Activated naive CD4-positive, alpha-beta T cell treated with Interleukin-2 at 50 U/mL for 16 hours (primary cell): ENCODE results near the gene MICAL3.
A peak's percentile ranks its signal among the peaks of the same experiment; 100 is the strongest.
"Not testable (repeated sequence)": the region's sequence is repeated elsewhere in the genome, so short reads cannot be mapped to it uniquely, and the experiment has no call there.

ENCODE experiments used
- DNase-seq: peaks from one replicate; pipeline ENCODE4 v3.0.0-alpha.2; 2020

The MICAL3 gene, protein sequence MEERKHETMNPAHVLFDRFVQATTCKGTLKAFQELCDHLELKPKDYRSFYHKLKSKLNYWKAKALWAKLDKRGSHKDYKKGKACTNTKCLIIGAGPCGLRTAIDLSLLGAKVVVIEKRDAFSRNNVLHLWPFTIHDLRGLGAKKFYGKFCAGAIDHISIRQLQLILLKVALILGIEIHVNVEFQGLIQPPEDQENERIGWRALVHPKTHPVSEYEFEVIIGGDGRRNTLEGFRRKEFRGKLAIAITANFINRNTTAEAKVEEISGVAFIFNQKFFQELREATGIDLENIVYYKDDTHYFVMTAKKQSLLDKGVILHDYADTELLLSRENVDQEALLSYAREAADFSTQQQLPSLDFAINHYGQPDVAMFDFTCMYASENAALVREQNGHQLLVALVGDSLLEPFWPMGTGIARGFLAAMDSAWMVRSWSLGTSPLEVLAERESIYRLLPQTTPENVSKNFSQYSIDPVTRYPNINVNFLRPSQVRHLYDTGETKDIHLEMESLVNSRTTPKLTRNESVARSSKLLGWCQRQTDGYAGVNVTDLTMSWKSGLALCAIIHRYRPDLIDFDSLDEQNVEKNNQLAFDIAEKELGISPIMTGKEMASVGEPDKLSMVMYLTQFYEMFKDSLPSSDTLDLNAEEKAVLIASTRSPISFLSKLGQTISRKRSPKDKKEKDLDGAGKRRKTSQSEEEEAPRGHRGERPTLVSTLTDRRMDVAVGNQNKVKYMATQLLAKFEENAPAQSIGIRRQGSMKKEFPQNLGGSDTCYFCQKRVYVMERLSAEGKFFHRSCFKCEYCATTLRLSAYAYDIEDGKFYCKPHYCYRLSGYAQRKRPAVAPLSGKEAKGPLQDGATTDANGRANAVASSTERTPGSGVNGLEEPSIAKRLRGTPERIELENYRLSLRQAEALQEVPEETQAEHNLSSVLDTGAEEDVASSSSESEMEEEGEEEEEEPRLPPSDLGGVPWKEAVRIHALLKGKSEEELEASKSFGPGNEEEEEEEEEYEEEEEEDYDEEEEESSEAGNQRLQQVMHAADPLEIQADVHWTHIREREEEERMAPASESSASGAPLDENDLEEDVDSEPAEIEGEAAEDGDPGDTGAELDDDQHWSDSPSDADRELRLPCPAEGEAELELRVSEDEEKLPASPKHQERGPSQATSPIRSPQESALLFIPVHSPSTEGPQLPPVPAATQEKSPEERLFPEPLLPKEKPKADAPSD (N-terminal part only)

DNA sequence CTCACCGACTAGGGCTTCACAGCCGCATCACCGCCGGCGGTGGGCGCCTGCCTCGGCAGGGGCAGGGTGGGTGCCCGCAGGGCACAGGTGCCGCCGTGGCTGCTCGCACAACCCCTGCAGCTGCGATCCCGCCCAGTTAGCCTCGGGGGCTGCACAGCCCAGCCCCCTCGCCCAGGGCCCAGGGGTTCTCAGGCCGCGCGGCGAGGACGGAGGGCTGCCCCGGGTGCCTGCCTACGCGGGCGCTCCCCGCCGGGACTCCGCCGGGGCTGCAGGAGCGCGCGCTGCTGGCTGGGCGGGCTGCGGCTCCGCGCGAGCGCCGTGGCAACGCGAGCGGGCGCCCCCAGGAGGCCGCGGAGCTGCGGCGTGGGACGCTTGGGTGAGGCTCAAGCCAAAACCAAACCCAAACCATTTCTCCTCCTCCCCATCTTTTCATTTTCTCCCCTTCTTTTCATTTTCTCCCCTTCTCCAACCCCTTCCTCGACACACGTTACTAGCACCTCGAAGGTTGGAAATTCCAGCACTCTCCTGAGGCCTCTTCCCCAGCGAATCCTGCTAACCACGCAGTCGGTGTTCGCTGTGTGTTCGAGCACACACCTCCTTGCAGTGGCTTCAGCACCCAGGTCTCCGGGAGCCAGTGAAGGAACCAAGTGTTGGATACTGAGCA is at the start of gene MICAL3:
Gene MICAL3, minus strand, starts transcription at position 286 of the 664 bp plus-strand sequence. CDS start 117,749 bp downstream, outside the sequence.
- DNase-seq, result peak; percentile 71

DNA sequence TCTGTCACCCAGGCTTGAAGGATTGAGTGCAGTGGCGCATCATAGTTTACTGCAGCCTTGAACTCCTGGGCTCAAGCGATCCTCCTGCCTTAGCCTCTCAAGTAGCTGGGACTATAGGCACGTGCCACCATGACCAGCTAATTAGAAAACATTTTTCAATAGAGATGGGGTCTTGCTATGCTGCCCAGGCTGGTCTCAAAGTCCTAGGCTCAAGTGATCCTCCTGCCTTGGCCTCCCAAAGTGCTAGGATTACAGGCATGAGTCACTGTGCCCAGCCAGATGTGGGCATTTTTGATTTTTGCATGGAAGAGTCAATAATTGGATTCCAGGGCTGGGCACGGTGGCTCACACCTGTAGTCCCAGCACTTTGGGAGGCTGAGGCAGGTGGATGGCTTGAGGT is 49.6 kb upstream of the MICAL3 start:
- DNase-seq, result not testable (repeated sequence)

DNA sequence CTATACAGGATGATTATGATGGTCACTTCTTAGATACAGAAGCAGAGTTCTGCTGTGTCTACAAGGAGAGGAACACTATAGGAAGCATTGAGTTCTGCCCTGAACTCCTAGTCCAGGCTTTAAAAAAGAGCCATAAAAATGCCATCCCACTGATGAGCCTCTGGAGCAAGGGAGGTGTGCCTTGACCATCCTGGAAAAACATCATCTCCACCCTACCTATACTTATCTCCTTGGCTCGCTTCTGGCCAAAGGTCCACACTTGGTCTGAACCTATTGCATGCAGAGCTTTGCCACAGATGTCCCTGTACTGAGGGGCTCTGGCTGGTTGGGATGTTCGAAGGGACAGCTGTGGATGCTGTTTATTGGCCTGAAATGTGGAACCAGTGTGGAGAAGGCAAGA is 49.1 kb upstream of the MICAL3 start:
- no peak for DNase-seq

DNA sequence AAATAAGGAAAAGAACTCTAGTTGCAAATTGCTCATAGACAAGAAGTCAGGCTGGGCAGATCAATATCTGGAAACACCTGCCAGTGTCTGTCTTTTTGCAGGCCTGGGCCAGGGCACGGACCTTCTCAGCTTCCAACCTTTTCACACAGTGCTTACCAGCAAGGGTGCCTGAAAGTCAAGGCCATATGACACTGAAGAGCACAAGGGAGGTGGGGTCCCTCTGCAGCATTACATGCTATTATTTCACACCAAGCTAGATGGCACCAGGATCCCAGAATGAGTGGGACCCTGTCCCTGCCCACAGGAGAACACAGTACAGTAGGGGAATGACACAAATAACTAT is 47.6 kb upstream of the MICAL3 start:
- DNase-seq, result no peak

DNA sequence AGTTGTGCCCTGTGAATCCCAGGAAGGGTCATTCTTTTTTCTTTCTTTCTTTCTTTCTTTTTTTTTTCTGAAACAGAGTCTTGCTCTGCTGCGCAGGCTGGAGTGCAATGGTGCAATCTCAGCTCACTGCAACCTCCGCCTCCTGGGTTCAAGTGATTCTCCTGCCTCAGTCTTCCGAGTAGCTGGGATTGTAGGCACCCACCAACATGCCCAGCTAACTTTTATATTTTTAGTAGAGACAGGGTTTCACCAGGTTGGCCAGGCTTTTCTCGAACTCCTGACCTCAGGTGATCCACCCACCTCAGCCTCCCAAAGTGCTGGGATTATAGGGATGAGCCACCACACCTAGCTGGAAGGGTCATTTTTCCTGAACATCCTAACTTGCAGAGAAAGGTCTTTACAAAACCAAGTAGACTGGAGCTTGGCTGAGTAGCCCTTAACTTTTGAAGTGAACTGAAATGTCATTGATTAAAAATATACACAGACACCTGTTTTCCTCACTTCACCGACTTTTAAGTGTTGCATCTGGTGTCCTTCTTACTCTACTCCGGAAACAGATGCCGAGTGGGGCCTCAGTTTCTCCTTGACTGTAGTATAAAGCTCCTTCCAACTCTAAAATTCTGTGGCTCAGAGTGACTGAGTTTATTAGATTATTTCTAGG is 47.1 kb upstream of the MICAL3 start:
- DNase-seq, result not testable (repeated sequence)

DNA sequence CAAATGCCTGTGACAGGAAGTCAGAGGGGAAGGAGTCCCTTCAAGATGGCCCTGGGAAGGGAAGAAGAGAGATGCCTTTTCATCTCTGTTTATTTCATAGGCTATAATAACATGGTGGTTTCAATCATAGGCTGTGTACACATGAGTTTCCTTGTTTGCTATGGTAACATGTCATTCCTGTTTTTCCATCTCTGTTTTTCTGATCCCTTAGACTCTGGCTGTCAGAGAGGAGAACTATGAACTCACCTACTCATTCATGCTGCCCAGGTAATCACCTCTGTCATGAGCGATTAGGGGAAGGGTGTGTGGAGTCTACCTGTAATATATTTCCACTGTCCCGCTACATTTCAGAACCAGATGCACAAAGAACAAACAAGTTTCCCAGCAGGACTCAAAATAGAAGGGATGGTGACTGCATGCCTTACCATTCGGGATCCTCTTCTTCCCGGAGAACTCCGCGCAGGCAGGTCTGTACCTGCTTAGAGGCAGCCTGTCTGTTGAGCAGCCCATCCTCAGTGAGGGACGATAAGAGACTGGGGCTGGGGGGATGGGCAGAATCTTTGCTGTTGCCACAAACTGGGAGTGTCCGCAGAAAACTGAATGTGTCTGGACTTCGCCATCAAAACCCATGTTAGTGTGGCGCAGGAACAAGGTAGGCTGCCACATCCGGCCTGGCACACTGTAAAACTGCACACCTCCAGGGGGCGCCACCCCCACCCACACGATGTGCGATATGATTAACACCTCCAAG is 46.4 kb upstream of the MICAL3 start:
- DNase-seq, result no peak

DNA sequence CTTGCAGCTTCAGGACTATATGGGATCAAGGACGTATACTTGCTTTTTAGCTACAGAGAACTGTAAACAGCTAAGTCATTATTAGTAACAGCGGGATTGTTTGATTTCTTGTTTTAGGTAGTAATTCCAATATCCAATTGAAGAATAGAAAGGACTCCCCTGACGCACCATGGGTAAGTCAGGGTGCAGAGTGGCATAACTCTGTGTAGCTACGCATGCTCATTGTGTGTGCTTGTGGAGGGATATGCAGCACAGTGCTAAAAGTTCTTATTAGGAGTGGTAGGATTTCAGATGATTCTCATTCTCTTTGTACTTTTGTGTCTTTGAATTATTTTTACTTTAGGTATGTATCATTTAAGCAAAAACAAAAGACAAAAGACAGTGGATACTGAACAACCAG is 45.7 kb upstream of the MICAL3 start:
- no peak for DNase-seq

DNA sequence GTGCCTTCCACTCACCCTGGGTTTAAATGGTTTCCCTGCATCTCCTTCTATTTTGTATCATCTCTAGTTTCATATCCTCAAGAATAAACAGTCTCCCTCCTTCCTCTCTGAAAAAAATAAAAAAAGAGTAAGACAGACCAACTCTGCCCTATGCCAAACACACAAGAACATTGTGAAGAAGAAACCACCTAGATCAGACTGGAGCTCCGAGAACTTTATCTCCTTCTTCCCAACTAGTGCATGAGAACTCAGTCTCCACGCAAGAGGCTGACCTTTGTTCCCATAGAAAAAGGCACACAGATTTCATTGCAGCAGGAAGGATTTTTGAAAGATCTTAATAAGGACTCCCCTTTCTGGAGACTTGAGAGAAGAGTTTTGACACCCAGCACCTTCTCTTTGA is 44.7 kb upstream of the MICAL3 start:
- no peak for DNase-seq

DNA sequence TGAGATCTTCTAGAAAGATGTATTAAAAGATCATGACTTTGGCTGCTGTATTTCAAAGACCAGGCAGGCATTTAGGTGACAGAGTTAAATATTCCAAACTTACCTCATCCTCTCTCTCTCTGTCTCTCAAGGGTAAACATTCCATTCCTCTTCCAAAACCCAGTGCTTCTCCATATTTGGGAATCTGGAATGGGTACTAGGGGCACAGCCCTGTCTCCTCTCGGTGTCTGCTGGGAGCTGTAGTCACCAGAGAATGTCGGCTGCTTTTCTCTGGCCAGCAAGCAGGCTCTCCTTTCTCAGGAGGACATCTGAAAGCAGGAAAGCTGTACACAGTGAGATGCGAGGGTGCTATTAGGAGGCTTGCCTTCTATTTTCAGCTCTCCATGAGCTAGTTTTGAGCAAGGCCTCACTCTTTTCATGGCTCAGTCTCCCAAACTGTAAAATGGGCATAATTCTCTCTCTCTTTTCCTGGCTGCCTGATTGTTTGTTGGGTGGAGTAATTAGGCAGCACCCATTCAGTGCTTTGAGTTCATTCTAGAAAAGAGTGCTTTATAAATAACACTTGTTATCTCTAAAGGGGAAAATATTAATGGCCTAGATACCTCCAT is 44.1 kb upstream of the MICAL3 start:
- DNase-seq, result no peak

DNA sequence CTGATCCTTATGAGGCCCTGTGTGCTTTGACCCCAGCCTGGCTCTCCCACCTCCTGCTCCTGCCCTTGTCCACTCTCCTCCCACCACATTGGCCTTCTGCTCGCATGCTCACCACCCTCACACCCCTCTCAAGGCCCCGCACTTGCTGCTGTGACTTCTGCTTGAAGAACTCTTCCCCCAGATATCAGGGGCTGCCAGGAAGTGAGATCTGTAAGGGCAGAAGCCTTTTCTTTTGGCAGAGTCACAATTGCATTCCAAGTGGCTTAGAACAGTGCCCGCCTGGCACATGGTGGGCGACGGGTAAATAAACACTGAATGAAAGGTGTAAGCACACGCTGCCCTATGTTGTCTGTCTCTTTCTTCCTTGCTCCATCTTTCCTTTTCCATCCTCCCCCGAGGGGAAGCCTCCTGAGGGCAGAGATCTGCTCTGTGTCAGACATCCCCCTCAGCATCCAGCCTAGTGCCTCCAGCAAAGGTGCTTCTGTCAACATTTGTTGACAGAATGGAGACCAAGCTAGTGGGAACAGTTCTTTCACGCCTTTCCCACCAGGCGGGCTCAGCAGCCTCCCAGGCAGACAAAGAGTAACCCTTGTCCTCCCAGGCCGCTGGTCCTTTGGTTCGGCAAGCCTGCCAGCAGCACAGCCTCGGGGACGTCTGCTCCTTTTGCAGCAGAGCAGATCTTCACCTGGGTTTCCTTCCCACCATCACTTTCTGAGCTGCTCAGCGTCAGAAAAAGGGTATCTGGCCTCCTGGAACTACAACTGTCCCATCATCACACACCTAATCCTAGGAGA is 43.4 kb upstream of the MICAL3 start:
- no peak for DNase-seq

DNA sequence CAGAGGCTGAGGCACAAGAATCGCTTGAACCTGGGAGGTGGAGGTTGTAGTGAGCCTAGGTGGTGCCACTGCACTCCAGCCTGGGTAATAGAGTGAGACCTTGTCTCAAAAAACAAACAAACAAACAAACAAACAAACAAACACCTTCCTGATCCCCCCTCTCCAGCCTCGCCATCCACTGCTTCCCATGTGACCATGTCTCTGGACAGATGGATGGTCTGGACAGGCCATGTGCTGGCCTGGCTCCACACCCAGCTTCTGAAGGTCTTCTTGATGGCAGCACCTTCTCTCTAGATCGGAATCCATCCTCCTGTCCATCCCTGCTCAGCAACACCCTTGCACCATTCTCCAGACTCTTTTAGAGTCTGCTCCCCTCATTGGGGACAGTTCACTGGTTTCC is 42.8 kb upstream of the MICAL3 start:
- no peak for DNase-seq

DNA sequence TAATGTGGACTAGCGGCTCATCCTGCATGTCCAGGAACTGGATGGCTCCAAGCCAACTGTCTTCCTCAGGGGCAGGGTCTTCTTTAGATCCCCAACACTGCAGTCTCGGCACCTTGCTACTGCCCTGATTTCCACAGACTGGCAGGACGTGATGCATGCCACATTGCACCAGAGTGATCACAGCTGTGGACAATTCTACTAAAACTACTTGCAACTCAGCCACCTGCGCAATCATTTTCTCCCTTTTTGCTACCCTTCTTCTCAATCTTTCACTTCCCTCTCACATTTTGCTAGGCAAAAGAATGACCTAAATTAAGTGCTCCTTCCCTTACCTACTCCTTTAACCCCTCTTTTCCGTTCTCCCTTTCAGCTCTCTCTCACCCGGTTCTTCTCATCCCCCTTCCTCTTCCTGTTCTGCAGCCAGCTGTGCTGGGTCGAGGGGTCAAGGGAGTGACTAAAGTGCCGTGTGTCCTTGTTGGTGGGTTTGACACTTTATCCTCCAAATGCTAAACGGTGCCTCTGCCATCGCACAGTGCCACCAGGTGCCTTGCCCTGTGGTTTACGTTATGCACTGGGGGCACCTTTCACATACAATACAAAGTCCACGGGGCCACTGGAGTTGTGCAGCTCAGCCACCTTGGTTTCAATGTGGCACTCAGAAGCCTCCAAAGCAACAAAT is 42.0 kb upstream of the MICAL3 start:
- DNase-seq, result no peak

DNA sequence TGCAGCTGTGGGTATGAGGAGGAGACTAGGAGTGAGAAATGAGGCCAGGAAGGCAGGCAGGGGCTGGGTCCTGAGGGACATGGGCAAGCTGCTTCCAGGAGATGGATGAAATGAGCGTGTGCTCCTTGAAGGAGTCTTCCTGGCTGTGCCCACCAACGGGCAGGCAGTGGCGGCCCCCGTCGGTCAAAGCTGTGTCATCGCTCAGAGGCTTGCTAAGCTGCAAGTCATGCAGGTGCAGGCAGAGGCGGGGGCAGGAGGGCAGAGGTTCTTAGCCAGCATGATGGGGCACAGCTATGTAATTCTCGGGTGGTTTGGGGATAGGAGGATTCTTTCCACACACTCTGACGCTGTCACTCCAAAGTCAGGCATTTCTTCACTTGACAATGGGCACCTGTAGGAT is 40.9 kb upstream of the MICAL3 start:
- no peak for DNase-seq

DNA sequence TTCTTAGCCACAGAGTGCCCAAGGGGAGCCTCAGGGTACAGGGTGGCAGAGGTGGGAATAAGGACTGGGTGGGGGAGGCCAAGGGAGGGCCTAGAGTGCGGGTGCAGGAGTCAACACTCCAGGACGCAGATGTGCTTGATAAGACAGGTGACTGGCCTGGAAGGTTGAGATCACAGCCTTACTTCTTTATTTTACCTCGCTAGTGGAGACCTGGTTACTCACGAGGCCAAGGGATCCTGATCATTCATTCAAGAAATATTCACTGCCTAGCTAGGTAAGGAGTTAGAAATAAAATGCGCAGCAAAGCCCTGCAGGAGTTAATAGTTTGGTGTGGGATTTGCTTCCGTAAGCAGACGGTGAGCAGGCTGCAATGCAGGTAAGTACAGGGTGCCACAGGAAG is 40.3 kb upstream of the MICAL3 start:
- no peak for DNase-seq

DNA sequence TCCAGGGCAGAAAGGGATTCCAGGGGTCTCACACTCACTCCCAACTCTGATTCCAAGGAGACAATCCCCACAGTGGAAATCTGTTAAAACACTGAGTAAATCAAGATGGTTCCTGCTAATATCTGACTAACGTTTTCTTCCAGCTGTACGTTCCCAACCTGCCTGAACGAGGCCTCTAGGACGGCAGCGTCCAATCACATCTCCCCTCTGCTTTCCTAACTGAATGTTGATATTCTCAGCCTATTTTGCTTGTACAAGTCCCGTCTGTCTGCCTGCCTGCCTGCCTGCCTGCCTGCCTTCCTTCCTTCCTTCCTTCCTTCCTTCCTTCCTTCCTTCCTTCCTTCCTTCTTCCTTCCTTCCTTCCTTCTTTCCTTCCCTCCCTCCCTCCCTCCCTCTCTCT is 39.4 kb upstream of the MICAL3 start:
- DNase-seq, result not testable (repeated sequence)

DNA sequence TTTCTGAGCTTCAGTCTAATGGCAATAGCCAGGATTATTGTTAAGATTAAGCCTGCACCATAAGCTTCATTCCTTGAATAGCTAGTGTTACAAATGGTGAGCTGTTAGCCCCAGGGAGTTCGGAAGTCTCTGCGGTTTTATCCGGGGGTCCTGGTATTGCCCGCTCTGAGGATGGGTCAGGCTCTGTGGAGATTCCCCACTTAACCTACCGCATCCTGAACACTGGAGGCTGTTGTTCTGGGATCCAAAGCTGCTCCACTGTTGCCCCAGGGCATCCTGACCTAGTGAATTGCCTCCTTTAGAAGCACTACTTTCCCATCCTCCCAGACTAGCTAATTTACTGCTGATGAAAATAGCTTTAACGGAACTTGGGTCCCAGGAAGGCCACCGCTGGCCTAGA is 38.9 kb upstream of the MICAL3 start:
- DNase-seq, result no peak

DNA sequence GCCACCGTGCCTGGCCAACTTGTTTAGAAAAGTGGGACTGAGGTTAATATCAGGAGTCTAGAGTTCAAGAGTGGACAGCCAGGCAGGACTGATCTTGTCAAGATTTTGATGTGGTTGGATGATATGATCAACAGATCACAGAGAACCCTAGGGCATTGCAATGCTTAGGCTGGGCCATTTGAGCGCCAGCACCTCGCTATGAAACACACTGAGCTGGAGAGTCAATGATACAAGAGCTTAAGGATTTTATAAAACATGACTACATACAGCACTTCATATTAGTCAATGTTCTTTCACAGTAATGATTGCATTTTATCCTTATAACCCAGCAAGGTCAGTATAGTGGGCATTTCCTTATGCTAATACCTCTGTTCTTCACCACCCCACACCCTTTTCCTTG is 38.1 kb upstream of the MICAL3 start:
- no peak for DNase-seq

DNA sequence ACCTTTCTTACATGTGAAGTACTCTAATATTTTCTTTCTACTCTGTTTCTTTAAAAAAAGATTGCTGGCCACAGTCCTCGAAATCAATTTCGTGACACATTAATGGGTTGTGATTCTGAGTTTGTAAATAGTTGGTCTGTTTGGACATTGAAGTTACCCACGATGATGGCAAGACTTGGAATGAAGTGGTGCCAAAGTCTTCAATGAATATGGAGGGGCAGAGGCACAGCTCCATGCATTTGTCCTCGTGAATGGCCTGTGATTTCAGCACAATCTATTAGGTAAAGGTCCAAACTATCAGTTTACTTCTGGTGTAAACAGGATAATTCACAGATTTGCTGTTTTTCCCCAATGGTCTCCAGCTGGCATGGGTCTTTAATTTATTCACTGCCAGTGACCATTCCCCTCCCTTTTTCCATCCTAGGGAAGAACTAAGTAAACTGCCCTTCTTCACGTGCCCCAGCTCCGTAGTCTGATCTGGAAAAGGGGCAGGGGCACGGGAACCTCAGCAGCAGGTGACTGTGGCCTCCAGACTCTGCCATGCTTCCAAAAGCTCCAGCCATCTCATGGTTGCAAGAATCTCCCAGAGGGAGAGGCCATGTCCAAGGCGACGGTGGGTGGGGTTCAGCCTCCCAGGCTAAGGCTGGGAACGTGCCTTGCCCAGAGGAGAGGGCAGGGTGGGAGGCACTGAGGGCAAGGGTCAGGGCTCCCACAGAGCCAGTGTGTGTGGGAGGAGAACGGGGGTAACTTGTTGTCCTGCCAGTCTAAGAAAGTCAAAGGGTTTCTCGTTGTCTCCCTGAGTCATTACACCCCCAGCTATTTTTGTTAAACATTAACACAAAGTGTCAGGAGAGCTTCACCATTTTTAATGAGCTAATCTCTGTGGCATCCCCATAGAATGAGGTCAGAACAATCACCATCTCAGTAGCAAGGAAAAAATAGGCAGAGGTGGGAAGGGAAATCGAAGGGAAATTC is 36.6 kb upstream of the MICAL3 start:
- no peak for DNase-seq
